SK-N-SH (cell line): ENCODE data around the gene FBXO10. TPM values are rescaled to one million over a fixed set of nuclear protein-coding genes. Genes with fewer than 3 reads are reported as not detected.
A peak's percentile ranks its signal among the peaks of the same experiment; 100 is the strongest.

Source experiments
- CTCF ChIA-PET: fragments of 300-600, 350-600 bp; formaldehyde crosslinking; extraction: SDS; loops from one replicate; lab custom pipeline; 2021; lab: Yijun Ruan, JAX
- POLR2A ChIA-PET: fragments of 350-600 bp; sonication (Branson Sonifier 250); formaldehyde crosslinking; extraction: SDS; loops from one replicate; lab custom pipeline; 2020; ENCODE audit warnings: antibody characterized with exemption, inconsistent platforms; lab: Yijun Ruan, JAX
- DNase-seq: peaks from one replicate; pipeline ENCODE4 v3.0.0; 2012
- H2AFZ ChIP-seq: fragments of 200-600 bp; sonication (generic); 2 replicates; pipeline ENCODE4 v1.8.1; 2016; ENCODE audit warnings: antibody characterized with exemption, mild to moderate bottlenecking, low read depth
- H3F3A ChIP-seq: fragments of 200-600 bp; sonication (generic); replicated peaks from 2 replicates; pipeline ENCODE3; 2016; ENCODE audit warnings: antibody characterized with exemption, mild to moderate bottlenecking; ENCODE audit not compliant: insufficient read depth
- H3K27ac ChIP-seq, 2 experiments: fragments of 200-500 bp in 1 of 2; fragments of 200-600 bp in 1 of 2; sonication (Bioruptor generic) in 1 of 2; sonication (generic), shearing (Covaris generic) in 1 of 2; 2 replicates each; pipeline versions ENCODE4 v1.5.1 to v1.6.1; 2014 to 2016; ENCODE audit warnings: low read depth in 2 of 2, inconsistent platforms in 1 of 2, low read length in 1 of 2, mild to moderate bottlenecking in 1 of 2, mixed read lengths in 1 of 2
- H3K27me3 ChIP-seq: fragments of 200-600 bp; sonication (generic), shearing (Covaris generic); 2 replicates; pipeline ENCODE4 v1.6.1; 2016; ENCODE audit warnings: mixed run types; ENCODE audit not compliant: insufficient read depth
- H3K36me3 ChIP-seq, 2 experiments: fragments of 200-500 bp in 1 of 2; fragments of 200-600 bp in 1 of 2; sonication (Bioruptor generic) in 1 of 2; sonication (generic) in 1 of 2; replicated peaks in 1 of 2; 2 replicates each; pipeline versions ENCODE3 to v1.5.1; 2014 to 2016; ENCODE audit warnings: low read length in 1 of 2, mild to moderate bottlenecking in 1 of 2; ENCODE audit not compliant: insufficient read depth in 2 of 2, control insufficient read depth in 1 of 2
- H3K4me1 ChIP-seq, 2 experiments: fragments of 200-500 bp in 1 of 2; fragments of 200-600 bp in 1 of 2; sonication (Bioruptor generic) in 1 of 2; sonication (generic), shearing (Covaris generic) in 1 of 2; 2 replicates each; pipeline versions ENCODE4 v1.5.1 to v1.6.1; 2014 to 2016; ENCODE audit warnings: low read depth in 1 of 2, low read length in 1 of 2, mixed run types in 1 of 2; ENCODE audit not compliant: insufficient read depth in 2 of 2, control insufficient read depth in 1 of 2
- H3K4me2 ChIP-seq: fragments of 200-600 bp; sonication (generic), shearing (Covaris generic); 2 replicates; pipeline ENCODE4 v1.6.1; 2017; ENCODE audit warnings: mixed run types
- H3K4me3 ChIP-seq, 2 experiments: fragments of 200-500 bp in 1 of 2; fragments of 200-600 bp in 1 of 2; sonication (Bioruptor generic) in 1 of 2; sonication (generic), shearing (Covaris generic) in 1 of 2; 2 replicates each; pipeline versions ENCODE4 v1.5.1 to v1.8.1; 2014 to 2016; ENCODE audit warnings: low read depth in 2 of 2, inconsistent platforms in 1 of 2, low read length in 1 of 2, mild to moderate bottlenecking in 1 of 2, mixed read lengths in 1 of 2, moderate library complexity in 1 of 2
- H3K79me2 ChIP-seq: fragments of 200-600 bp; sonication (generic); 2 replicates; pipeline ENCODE4 v1.8.1; 2017; ENCODE audit warnings: mild to moderate bottlenecking; ENCODE audit not compliant: insufficient read depth
- H3K9ac ChIP-seq: fragments of 200-600 bp; sonication (generic); 2 replicates; pipeline ENCODE4 v1.6.1; 2017; ENCODE audit warnings: mixed run types
- H3K9me2 ChIP-seq: fragments of 200-600 bp; sonication (generic); 2 replicates; pipeline ENCODE4 v1.6.1; 2017; ENCODE audit warnings: mixed run types
- H3K9me3 ChIP-seq: fragments of 200-600 bp; sonication (generic); 2 replicates; pipeline ENCODE4 v1.6.1; 2017; ENCODE audit warnings: mixed run types, mild to moderate bottlenecking, moderate library complexity
- H4K20me1 ChIP-seq: fragments of 200-600 bp; sonication (generic); 2 replicates; pipeline ENCODE4 v1.6.1; 2017; ENCODE audit warnings: mild to moderate bottlenecking, mixed run types; ENCODE audit not compliant: insufficient read depth
- EZH2phosphoT487 ChIP-seq: fragments of 200-600 bp; sonication (generic); IDR thresholded peaks from 2 replicates; pipeline ENCODE4 v1.6.1; 2017; ENCODE audit warnings: low read depth, mixed run types, mild to moderate bottlenecking, antibody characterized with exemption, moderate library complexity, borderline replicate concordance
- MXI1 ChIP-seq: IDR thresholded peaks from 2 replicates; pipeline ENCODE4 v1.6.1; 2012; ENCODE audit warnings: mild to moderate bottlenecking, low read depth, low read length, improper control_type of control experiment
- POLR2AphosphoS5 ChIP-seq: IDR thresholded peaks from 2 replicates; pipeline ENCODE4 v1.6.1; 2012; ENCODE audit warnings: low read depth, low read length
- RAD21 ChIP-seq: IDR thresholded peaks from 2 replicates; pipeline ENCODE4 v1.6.1; 2012; ENCODE audit warnings: mild to moderate bottlenecking, low read length
- RCOR1 ChIP-seq: fragments of 150-350 bp; IDR thresholded peaks from 2 replicates; pipeline ENCODE4 v1.6.1; 2017; ENCODE audit warnings: antibody characterized with exemption, low read length
- RFX5 ChIP-seq: IDR thresholded peaks from 2 replicates; pipeline ENCODE4 v1.6.1; 2012; ENCODE audit warnings: mild to moderate bottlenecking, improper control_type of control experiment, low read length
- SMC3 ChIP-seq: IDR thresholded peaks from 2 replicates; pipeline ENCODE4 v1.6.1; 2012; ENCODE audit warnings: low read depth, low read length, improper control_type of control experiment
- TAF1 ChIP-seq: IDR thresholded peaks from 2 replicates; pipeline ENCODE4 v1.6.1; 2012; ENCODE audit warnings: low read depth, mild to moderate bottlenecking, low read length, moderate library complexity, borderline replicate concordance
- WGBS: methylation state at CpG from one replicate; pipeline ENCODE4 v1.1.6; 2017; ENCODE audit warnings: low lambda C conversion rate; 5-methylcytosine and 5-hydroxymethylcytosine counted together
- polyA plus RNA-seq, 3 experiments: library from polyadenylated mRNA; depleted of rRNA; stranded (reverse); fragments of >200 nt; gene quantifications; 2 replicates each; pipeline ENCODE4 v1.2.3, GENCODE V29; 2012
- TF ChIP-seq, protein P1 (sequence below): IDR thresholded peaks from 2 replicates; pipeline ENCODE4 v1.4.0; 2012; ENCODE audit warnings: low read depth, borderline replicate concordance
- TF ChIP-seq, protein P2 (sequence below): IDR thresholded peaks from 2 replicates; pipeline ENCODE4 v1.4.0; 2012; ENCODE audit warnings: low read depth, borderline replicate concordance
- TF ChIP-seq, protein P3 (sequence below): fragments of 150-350 bp; IDR thresholded peaks from 2 replicates; pipeline ENCODE4 v1.6.1; 2017; ENCODE audit warnings: antibody characterized with exemption, low read length, low read depth, borderline replicate concordance
- TF ChIP-seq, protein P4 (sequence below): IDR thresholded peaks from 2 replicates; pipeline ENCODE4; 2012
- TF ChIP-seq, protein P5 (sequence below): fragments of 150-350 bp; IDR thresholded peaks from 2 replicates; pipeline ENCODE4 v1.6.1; 2016; ENCODE audit warnings: mild to moderate bottlenecking, low read depth, low read length

Gene FBXO10
- polyA plus RNA-seq, 1 of the 3 experiments (the other 2 are of a cell fraction), result 10.1 TPM

DNA sequence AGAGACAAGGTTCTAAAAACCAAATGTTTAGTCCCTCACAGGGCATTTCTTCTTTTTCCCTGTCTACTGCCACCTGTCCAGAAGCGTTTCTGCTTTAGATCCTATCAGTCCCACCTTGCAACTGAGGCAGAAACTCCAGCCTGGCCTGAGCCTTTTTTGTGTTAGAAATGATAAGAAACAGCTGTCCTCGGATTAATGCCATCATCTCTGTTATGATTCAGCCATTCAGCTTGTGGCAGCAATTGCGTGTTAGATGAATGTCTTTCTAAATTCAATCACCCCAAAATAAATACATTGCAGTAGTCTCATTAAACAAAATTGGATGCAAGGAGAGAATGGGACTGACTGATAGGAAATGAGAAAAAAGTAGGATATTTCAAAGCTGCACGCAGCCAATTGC is 46.3 kb upstream of the FBXO10 start (continued):
- TF ChIP-seq, protein P1, sequence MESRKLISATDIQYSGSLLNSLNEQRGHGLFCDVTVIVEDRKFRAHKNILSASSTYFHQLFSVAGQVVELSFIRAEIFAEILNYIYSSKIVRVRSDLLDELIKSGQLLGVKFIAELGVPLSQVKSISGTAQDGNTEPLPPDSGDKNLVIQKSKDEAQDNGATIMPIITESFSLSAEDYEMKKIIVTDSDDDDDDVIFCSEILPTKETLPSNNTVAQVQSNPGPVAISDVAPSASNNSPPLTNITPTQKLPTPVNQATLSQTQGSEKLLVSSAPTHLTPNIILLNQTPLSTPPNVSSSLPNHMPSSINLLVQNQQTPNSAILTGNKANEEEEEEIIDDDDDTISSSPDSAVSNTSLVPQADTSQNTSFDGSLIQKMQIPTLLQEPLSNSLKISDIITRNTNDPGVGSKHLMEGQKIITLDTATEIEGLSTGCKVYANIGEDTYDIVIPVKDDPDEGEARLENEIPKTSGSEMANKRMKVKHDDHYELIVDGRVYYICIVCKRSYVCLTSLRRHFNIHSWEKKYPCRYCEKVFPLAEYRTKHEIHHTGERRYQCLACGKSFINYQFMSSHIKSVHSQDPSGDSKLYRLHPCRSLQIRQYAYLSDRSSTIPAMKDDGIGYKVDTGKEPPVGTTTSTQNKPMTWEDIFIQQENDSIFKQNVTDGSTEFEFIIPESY, result no peak
- TF ChIP-seq RCOR1 (peak; percentile 92), SMC3 (no peak), RFX5 (no peak), RAD21 (no peak)
- TF ChIP-seq, protein P2, sequence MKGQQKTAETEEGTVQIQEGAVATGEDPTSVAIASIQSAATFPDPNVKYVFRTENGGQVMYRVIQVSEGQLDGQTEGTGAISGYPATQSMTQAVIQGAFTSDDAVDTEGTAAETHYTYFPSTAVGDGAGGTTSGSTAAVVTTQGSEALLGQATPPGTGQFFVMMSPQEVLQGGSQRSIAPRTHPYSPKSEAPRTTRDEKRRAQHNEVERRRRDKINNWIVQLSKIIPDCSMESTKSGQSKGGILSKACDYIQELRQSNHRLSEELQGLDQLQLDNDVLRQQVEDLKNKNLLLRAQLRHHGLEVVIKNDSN, result no peak
- TF ChIP-seq, protein P3, sequence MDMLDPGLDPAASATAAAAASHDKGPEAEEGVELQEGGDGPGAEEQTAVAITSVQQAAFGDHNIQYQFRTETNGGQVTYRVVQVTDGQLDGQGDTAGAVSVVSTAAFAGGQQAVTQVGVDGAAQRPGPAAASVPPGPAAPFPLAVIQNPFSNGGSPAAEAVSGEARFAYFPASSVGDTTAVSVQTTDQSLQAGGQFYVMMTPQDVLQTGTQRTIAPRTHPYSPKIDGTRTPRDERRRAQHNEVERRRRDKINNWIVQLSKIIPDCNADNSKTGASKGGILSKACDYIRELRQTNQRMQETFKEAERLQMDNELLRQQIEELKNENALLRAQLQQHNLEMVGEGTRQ, result no peak
- TF ChIP-seq, protein P4, sequence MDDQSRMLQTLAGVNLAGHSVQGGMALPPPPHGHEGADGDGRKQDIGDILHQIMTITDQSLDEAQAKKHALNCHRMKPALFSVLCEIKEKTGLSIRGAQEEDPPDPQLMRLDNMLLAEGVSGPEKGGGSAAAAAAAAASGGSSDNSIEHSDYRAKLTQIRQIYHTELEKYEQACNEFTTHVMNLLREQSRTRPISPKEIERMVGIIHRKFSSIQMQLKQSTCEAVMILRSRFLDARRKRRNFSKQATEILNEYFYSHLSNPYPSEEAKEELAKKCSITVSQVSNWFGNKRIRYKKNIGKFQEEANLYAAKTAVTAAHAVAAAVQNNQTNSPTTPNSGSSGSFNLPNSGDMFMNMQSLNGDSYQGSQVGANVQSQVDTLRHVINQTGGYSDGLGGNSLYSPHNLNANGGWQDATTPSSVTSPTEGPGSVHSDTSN, result no peak

DNA sequence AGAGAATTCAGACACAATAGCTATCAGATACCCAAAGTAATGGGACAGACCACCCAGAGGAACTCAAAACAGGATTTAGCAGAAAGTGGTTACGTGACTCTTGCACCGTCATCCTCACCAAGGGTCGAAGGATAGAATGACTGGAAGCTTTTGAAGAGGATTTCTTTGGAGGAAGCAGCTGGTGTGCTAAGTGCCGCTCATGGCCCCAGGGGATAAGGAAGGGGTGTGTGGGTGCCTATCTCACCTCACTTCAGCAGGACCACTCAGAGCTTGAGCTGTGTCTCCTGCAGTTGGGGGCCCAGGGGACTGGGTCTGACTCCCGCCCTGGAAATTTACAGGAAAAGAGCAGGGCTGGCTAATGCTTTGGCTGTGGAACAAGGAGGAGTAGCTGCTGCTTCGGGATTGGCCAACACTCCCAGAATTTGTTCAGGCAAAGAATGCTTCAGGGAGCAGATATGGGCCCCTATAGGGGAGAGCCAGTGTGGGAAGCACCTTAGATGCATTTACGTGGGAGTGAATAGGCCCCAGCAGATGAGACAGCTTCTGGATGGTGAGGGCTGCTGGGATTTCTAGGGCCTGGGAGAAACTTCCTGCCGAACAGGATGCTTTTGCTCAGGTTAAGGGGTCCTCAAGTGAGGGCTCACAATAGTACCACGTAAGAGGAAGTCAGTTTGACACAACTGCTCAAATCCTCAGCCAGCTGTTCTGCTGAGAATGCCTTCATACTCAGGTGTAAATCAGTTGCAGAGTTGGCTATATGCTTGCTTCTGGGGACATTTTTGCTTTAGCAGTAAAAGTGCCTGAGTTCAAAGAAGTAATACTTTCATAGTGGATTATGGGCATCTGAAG is 45.3 kb upstream of the FBXO10 start:
- DNase-seq, result no peak
- TF ChIP-seq MXI1 (no peak), EZH2phosphoT487 (no peak), POLR2AphosphoS5 (no peak), RAD21 (no peak), TAF1 (no peak)
- TF ChIP-seq, protein P4, result no peak
- TF ChIP-seq, protein P2, result no peak
- TF ChIP-seq, protein P3, result no peak
- TF ChIP-seq, protein P5, sequence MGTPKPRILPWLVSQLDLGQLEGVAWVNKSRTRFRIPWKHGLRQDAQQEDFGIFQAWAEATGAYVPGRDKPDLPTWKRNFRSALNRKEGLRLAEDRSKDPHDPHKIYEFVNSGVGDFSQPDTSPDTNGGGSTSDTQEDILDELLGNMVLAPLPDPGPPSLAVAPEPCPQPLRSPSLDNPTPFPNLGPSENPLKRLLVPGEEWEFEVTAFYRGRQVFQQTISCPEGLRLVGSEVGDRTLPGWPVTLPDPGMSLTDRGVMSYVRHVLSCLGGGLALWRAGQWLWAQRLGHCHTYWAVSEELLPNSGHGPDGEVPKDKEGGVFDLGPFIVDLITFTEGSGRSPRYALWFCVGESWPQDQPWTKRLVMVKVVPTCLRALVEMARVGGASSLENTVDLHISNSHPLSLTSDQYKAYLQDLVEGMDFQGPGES, result no peak
- Histone ChIP-seq H3K36me3 (no peaks in the 10 kb centered on the region), H3K27ac (peak overlapping the region in 1 of 2 experiments; percentile 92; a peak in 2 of 4 replicates), H3K9me2 (no peaks in the 10 kb centered on the region), H4K20me1 (no peaks in the 10 kb centered on the region), H3K9me3 (no peaks in the 10 kb centered on the region), H3K9ac (no peak overlapping the region), H3K4me2 (no peak overlapping the region), H3K4me3 (no peak overlapping the region), H3K4me1 (peaks cover 0 to 23% of the 10 kb centered on the region in 2 experiments; a peak in 2 of 4 replicates), H2AFZ (no peak overlapping the region), H3K79me2 (no peaks in the 10 kb centered on the region), H3F3A (no peaks in the 10 kb centered on the region), H3K27me3 (no peaks in the 10 kb centered on the region)
- WGBS, result 74% methylated on average over 9 of the region's 9 CpGs
- ChIA-PET CTCF (interaction anchor here (0.6 to 2.8 kb wide), 5 partner anchors 13 to 40 kb away, joined by 3 to 15 read pairs (median 3); no protein-coding TSS in a partner anchor), POLR2A (interaction anchor here (1.1 kb wide), 1 partner anchor 149 kb away, joined by 3 read pairs; no protein-coding TSS in a partner anchor)
